ENCODE results near the gene CERK. TPM values are rescaled to one million over a fixed set of nuclear protein-coding genes. Genes with fewer than 3 reads are reported as not detected.
"Not testable (repeated sequence)": the region's sequence is repeated elsewhere in the genome, so short reads cannot be mapped to it uniquely, and the experiment has no call there.

Gene CERK
- 59.1 and 60.2 TPM in 2 replicates for total RNA-seq

DNA sequence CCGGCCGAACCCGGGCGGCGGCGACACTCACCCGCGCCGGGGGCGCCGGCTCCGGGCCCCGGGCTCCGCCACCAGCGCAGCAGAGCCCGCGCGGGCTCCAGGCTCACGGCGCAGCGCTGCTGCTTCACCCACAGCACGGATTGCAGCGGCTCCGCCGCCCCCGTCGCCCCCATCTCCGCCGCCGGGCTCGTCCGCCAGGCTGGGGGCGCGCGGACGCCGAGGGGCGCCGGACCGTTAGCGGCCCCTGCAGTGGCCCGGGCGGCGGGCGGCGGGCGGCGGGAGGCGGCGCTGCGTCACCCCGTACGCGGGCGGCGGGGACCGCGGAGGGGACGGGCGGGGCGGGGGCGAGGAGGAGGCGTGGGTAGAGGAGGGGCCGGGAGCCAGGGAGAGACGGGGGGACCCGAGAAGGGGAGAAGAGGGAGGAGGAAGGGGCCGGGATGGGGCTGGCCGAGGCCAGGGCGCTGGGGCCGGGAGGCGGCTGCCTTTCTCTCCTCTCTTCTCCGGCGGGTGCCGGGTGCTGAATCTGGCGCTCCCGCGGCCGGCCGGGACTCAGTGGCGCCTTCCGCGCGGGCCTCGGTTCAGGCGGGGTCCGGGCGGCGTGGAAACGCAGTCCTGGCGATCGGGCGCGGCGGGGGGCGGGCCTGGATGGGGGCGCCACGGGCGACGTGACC, at the start of gene CERK:
Gene CERK, minus strand, starts transcription at position 277 of the 671 bp plus-strand sequence. Its CDS starts 104 bp downstream, at position 173.
- intact Hi-C loops (cut with micrococcal nuclease): loop anchor here (1.0 to 5.0 kb wide), 3 partner anchors 24 to 175 kb away; partner anchors contain the start of gene TBC1D22A

GRCh38 chr22:46783721-46784120, 45.7 kb upstream of the CERK start:
- intact Hi-C loops (cut with micrococcal nuclease): no loop called here

DNA sequence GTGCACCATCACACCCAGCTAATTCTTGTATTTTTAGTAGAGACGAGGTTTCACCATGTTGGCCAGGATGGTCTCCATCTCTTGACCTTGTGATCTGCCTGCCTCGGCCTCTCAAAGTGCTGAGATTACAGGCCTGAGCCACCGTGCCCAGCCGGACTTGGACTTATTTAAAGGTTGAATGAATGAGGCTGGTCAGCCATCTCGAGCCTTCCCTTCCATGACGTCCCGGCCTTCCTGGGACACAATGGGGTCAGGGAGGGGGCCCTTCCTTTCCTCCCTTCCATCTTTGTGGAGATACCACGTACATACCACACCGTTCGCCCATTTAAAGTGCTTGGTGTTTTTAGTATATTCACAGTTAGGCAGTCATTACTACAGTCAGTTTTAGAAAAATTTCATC, 44.1 kb upstream of the CERK start:
- intact Hi-C loops (cut with micrococcal nuclease): not testable (repeated sequence)

GRCh38 chr22:46781291-46781690, 43.2 kb upstream of the CERK start:
- intact Hi-C loops (cut with micrococcal nuclease): no loop called here

DNA sequence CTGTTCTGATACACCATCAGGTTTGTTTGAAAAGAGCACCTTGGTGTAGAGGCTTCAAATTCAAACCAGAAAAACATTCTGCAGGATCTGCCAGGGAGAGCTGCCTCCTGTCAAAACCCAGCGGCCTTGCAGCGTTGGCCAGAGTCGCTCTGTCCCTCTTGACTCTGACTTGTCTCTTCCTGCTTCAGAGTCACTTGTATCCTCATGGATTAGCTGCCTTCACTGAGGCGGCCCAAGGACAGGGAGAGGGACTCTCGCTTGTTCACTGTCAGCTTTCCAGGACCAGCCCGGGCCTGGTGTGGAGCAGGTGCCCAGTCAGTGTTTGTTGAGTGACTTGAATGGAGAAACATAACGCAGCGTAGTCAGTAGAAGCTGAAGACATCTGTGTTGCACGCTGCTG, 42.4 kb upstream of the CERK start:
- intact Hi-C loops (cut with micrococcal nuclease): no loop called here

- intact Hi-C loops (cut with micrococcal nuclease): no loop called here
These were observed 41.6 kb upstream of the CERK start for GRCh38 chr22:46779651-46780050.

DNA sequence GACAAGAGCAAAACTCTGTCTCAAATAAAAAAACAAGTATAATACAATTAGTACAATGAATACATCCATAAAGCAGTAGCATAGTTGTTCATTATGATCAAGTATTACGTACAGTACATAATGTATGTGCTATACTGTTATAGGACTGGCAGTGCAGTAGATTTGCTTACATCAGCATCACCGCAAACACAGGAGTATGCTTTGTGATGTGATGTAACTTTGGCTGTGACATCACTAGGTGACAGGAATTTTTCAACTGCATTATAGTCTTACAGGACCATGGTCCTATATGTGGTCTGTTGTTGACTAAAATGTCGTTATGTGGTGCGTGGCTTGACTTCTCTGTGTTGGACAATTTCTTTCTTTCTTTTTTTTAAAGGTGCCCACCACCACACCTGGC, 41.0 kb upstream of the CERK start:
- intact Hi-C loops (cut with micrococcal nuclease): no loop called here

DNA sequence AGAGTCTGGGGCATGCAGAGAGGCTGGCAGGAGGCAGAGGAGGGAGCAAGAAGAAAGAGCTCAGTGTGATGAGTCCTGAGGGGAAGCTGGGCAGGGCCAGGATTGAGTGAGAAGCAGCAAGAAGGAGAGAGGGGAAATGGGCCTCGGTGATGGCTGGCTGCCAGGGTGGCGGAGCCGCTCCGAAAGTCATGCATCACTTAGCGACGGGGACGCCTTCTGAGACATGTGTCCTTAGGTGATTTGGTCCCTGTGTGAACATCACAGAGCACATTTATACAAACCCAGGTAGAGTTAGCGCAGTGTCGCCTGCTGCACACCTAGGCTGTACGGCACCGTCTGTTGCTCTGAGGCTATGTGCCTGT, 39.5 kb upstream of the CERK start:
- intact Hi-C loops (cut with micrococcal nuclease): no loop called here

- intact Hi-C loops (cut with micrococcal nuclease): no loop called here
These were observed 39.0 kb upstream of the CERK start for GRCh38 chr22:46776876-46777608.

DNA sequence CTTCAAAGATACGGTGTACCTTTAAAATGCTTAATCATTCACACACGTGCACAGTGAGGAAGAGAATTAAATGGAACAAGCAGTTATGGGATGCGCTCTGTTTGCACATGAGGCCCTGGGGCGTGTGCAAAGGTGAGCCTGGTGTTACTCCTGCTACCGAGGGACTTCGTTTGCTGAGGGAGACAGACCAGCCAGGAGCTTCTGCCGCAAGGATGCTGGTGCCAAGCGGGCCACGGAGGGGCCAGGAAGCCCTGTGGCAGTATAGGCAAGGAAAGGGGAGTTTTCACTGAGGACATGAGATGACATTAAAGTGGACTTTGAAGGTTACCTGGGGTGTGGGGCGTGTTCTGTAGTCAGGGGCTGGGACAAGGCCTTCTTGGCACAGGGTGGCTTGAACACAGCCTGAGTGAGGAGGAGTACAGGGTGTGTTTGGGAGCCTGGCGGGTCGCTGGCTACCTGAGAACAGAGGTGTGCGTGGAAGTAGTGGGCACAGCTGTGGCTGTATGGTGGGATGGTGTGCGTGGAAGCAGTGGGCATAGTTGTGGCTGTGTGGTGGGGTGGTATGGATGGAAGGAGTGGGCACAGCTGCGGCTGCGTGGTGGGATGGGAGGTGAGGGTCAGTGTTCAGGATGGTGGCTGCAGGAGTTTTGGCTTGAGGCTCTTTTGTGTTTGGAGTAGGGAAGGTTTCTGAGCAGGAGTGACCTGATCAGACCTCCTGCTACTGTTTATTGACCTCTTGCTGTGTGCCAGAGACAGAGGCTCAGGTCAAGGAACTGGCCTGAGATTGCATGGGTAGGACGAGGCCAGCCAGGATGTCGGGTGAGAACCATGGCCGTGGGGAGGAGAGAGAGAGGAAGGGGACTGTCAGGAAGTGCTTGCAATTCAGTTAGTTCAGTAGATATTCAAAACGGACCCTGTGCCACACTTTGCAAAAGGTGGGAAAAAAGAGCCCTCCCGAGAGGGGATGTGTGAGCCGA, 38.1 kb upstream of the CERK start:
- intact Hi-C loops (cut with micrococcal nuclease): no loop called here

- intact Hi-C loops (cut with micrococcal nuclease): no loop called here
These were observed 37.2 kb upstream of the CERK start for GRCh38 chr22:46774980-46775849.

DNA sequence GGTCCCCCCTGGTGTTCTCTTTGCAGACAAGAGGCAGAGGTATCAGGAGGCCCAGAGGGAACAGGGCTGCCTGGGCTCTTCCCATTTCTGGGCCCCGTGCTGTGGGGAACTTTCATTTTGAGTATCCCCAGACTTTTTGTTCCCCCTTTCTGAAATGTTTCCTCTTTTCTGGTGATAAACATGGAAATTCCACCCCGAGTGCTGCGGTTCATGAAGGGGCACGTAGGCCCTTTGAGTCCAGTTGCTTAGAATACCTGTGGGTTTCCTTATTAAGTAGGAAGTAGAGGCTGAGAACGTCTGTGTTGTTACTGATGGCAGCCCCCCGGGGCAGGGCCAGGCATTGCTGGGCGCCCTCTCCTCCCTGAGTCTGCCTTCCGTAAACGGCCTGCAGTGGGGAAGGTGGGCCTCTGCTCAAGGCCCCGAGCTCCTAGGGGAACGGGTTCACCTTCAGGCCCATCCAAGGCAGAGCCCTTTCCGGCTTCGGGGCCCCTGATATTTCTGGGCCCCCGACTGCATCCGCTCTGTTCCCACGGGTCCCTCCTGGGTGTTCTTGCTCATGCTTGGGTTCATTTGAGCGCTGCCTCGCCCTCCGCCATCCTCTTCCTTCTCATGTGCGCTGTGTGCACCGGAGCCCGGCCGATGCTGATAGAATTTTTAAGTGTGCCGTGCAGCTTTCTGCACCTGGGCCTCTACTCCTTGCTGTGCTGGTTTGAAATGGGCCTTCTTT, 36.4 kb upstream of the CERK start:
- intact Hi-C loops (cut with micrococcal nuclease): no loop called here

GRCh38 chr22:46773076-46773475, 35.0 kb upstream of the CERK start:
- intact Hi-C loops (cut with micrococcal nuclease): no loop called here

DNA sequence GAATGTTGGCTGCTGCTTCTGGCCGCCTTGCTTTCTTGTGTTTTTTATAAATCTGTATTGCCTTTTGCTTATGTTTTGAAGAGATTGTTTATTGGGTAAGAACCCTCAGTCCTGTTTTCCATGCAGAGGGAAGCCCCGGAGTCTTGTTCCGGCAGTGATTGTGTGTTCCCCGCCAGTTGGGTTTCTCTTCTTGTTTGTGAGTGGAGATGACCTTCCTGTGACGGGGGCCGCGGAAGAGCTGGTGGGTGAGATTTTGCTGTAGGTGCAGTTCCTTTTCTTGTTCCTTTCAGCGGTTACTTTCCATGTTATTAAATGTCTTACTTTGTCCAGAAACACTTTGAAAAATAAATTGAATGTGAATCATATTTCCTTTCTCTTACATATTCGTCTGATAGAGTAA, 32.7 kb upstream of the CERK start:
- intact Hi-C loops (cut with micrococcal nuclease): no loop called here

- intact Hi-C loops (cut with micrococcal nuclease): no loop called here
These were observed 32.1 kb upstream of the CERK start for GRCh38 chr22:46770151-46770641.

DNA sequence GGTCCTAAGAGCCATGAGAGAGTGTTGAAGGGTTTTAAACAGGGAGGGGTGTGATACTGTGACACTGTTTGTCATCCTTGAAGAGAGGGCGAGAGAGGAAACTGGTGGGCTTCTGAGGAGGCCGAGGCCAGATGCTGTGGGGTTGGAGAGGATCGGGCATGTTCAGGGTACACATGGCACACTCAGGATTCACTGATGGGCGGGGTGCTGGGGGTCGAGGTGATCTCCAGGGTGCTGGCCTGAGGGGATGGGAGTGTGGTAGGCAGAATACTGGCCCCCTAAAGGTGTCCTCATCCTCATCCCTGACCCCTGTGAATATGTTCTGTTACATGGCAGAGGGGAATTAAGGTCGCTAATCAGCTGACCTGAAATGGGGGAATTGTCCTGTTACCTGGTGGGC, 31.7 kb upstream of the CERK start:
- intact Hi-C loops (cut with micrococcal nuclease): no loop called here

DNA sequence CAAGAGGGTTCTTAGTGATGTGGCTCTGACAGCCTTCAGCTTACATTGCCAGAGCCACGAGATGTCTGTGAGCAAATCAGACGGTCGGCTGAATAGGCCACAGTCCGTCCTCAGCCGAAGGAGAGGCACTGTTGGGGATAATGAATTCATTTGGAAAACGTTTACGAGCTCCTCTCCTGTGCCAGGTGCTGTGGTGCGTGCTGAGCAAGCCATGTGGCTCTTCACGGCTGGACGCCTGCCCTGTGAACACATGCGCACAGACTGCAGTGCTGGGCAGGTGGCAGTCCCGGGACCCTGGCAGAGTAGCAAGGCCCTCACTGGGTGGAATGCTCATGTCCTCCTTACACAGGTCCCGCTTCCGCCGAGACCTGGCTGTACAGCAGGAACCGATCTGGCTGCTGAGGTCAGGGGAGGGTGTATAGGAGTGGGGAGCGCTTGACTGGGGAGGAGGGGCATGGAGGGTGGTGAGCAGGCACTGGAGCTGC, 31.2 kb upstream of the CERK start:
- intact Hi-C loops (cut with micrococcal nuclease): no loop called here

DNA sequence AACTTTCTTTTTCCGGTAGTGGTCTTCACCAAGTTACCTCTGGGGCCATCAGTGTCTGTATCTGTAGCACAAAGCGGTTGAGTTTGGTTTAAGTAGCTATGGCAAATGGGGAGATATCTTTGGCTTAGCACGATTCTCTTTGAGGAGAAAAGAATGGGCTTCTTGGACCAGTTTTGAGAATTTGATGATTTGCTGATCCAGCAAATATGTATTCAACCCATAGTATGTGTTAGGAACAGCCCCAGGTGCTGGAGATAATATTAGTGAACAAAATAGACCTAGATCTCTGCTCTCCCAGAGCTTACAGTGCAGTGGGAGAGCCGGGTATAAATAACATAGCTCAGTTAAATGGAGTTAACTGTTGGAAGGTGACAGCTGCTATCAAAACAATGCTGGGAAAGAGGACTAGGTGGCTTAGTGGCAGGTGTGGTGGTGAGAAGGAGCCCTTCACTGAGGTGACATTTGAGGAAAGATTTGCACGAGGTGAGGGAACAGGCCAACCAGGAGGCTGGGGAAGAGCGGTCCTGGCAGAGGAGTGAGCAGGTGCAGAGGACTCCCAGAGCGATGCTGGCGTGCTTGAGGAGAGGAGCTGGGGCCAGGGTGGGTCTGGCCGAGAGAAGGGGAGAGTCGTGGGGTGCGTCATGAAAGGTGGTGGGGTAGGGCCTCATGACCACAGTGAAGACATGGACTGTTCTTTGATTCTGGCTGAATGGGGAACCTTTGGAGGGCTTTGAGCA, 29.4 kb upstream of the CERK start:
- intact Hi-C loops (cut with micrococcal nuclease): no loop called here

DNA sequence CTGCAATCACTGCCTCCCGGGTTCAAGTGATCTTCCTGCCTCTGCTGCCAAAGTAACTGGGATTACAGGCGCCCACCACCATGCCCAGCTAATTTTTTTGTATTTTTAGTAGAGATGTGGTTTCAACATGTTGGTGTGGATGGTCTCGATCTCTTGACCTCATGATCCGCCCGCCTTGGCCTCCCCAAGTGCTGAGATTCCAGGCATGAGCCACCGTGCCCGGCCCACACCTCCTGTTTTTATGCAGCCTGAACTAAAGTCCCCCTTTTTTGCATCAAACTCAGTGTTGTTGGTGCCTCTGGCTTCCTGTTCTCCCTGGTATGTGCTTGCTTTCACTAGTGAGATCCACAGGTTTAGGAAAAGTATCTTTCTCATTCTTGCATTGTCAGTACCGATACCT, 28.6 kb upstream of the CERK start:
- intact Hi-C loops (cut with micrococcal nuclease): no loop called here
